Mesenchymal stem cell (in vitro differentiated cells and primary cell): ENCODE data around the gene SERGEF.

Experiments
- DNase-seq: peaks from one replicate; pipeline ENCODE4 v3.0.0-alpha.2; 2013
- H2AFZ ChIP-seq: one replicate; pipeline ENCODE4 v1.6.1; 2013; ENCODE audit warnings: low read depth, mild to moderate bottlenecking, control low read depth, inconsistent platforms, low read length, moderate library complexity
- H2AK5ac ChIP-seq: 2 replicates; pipeline ENCODE4 v1.6.1; 2013; ENCODE audit warnings: low read length, moderate library complexity, mild to moderate bottlenecking, inconsistent platforms; ENCODE audit not compliant: severe bottlenecking
- H2BK120ac ChIP-seq: one replicate; pipeline ENCODE4 v1.6.1; 2013; ENCODE audit warnings: low read depth, mild to moderate bottlenecking, inconsistent platforms, low read length, moderate library complexity
- H2BK12ac ChIP-seq, 2 experiments: one replicate each; pipeline ENCODE4 v1.6.1; 2013; ENCODE audit warnings: inconsistent platforms in 2 of 2, low read length in 2 of 2, mild to moderate bottlenecking in 2 of 2, moderate library complexity in 2 of 2, control low read depth in 1 of 2
- H2BK15ac ChIP-seq: one replicate; pipeline ENCODE4 v1.6.1; 2013; ENCODE audit warnings: mild to moderate bottlenecking, low read depth, inconsistent platforms; ENCODE audit not compliant: poor library complexity, severe bottlenecking
- H2BK5ac ChIP-seq: 2 replicates; pipeline ENCODE4 v1.6.1; 2013; ENCODE audit warnings: low read depth, mild to moderate bottlenecking, low read length, control low read depth, inconsistent platforms; ENCODE audit not compliant: poor library complexity, severe bottlenecking
- H3K14ac ChIP-seq, 2 experiments: one replicate each; pipeline ENCODE4 v1.6.1; 2013; ENCODE audit warnings: inconsistent platforms in 2 of 2, low read length in 2 of 2, control low read depth in 1 of 2, mild to moderate bottlenecking in 1 of 2, moderate library complexity in 1 of 2
- H3K18ac ChIP-seq, 2 experiments: one replicate each; pipeline ENCODE4 v1.6.1; 2013; ENCODE audit warnings: inconsistent platforms in 2 of 2, low read length in 2 of 2, control low read depth in 1 of 2, low read depth in 1 of 2, mild to moderate bottlenecking in 1 of 2
- H3K23ac ChIP-seq, 2 experiments: one replicate each; pipeline ENCODE4 v1.6.1; 2013; ENCODE audit warnings: inconsistent platforms in 2 of 2, low read length in 2 of 2, mild to moderate bottlenecking in 2 of 2, moderate library complexity in 2 of 2, control low read depth in 1 of 2
- H3K27ac ChIP-seq: 2 replicates; pipeline ENCODE4 v1.5.1; 2013; ENCODE audit warnings: mild to moderate bottlenecking, moderate library complexity, low read length, control low read depth, inconsistent platforms; ENCODE audit not compliant: poor library complexity, severe bottlenecking
- H3K27me3 ChIP-seq, 2 experiments: 2 replicates each; pipeline versions ENCODE4 v1.6.1 to v1.7.0; 2013; ENCODE audit warnings: low read length in 2 of 2, mild to moderate bottlenecking in 2 of 2, moderate library complexity in 2 of 2, control low read depth in 1 of 2, inconsistent platforms in 1 of 2; ENCODE audit not compliant: control insufficient read depth in 1 of 2, insufficient read depth in 1 of 2
- H3K36me3 ChIP-seq, 2 experiments: 2 replicates each; pipeline versions ENCODE4 v1.6.1 to v1.7.0; 2013; ENCODE audit warnings: low read length in 2 of 2, control low read depth in 1 of 2, inconsistent platforms in 1 of 2, low read depth in 1 of 2, mild to moderate bottlenecking in 1 of 2; ENCODE audit not compliant: insufficient read depth in 2 of 2, control insufficient read depth in 1 of 2
- H3K4ac ChIP-seq, 2 experiments: one replicate each; pipeline ENCODE4 v1.6.1; 2013; ENCODE audit warnings: inconsistent platforms in 2 of 2, low read length in 2 of 2, mild to moderate bottlenecking in 2 of 2, moderate library complexity in 2 of 2, control low read depth in 1 of 2, low read depth in 1 of 2
- H3K4me1 ChIP-seq: 2 replicates; pipeline ENCODE4 v1.6.1; 2013; ENCODE audit warnings: low read depth, low read length, control low read depth; ENCODE audit not compliant: control insufficient read depth, insufficient read depth
- H3K4me2 ChIP-seq: 2 replicates; pipeline ENCODE4 v1.6.1; 2013; ENCODE audit warnings: low read length, mild to moderate bottlenecking, inconsistent platforms; ENCODE audit not compliant: poor library complexity, severe bottlenecking
- H3K4me3 ChIP-seq, 2 experiments: 2 replicates each; pipeline versions ENCODE4 v1.5.1 to v1.7.0; 2013; ENCODE audit warnings: low read length in 2 of 2, mild to moderate bottlenecking in 2 of 2, control low read depth in 1 of 2, low read depth in 1 of 2; ENCODE audit not compliant: insufficient read depth in 1 of 2
- H3K79me1 ChIP-seq: replicated peaks from 2 replicates; pipeline ENCODE4 v1.6.1; 2013; ENCODE audit warnings: mild to moderate bottlenecking, control low read depth, low read length, inconsistent platforms; ENCODE audit not compliant: poor library complexity, severe bottlenecking
- H3K9ac ChIP-seq: 2 replicates; pipeline ENCODE4 v1.7.0; 2013; ENCODE audit warnings: mild to moderate bottlenecking, low read length, moderate library complexity
- H3K9me3 ChIP-seq: 2 replicates; pipeline ENCODE4 v1.7.0; 2013; ENCODE audit warnings: mild to moderate bottlenecking, low read length; ENCODE audit not compliant: control insufficient read depth
- H4K8ac ChIP-seq: one replicate; pipeline ENCODE4 v1.6.1; 2013; ENCODE audit warnings: inconsistent platforms, mild to moderate bottlenecking, low read length, moderate library complexity
- H4K91ac ChIP-seq: one replicate; pipeline ENCODE4 v1.6.1; 2013; ENCODE audit warnings: mild to moderate bottlenecking, low read length, inconsistent platforms
- WGBS: methylation state at CpG from one replicate; pipeline ENCODE4 v1.1.7; 2013; ENCODE audit warnings: mixed read lengths; 5-methylcytosine and 5-hydroxymethylcytosine counted together

SERGEF gene

GRCh38 chr11:17762309-17762974 is 250.4 kb downstream of the SERGEF start:
- Histone ChIP-seq H3K23ac (no peak overlapping the region), H3K14ac (no peak overlapping the region), H3K9ac (no peak overlapping the region), H3K4me3 (no peak overlapping the region), H2AFZ (no peak overlapping the region), H3K18ac (no peak overlapping the region), H3K36me3 (no peaks in the 10 kb centered on the region), H3K4ac (no peak overlapping the region), H3K4me1 (peaks cover 4% of the 10 kb centered on the region), H3K9me3 (peaks cover 9% of the 10 kb centered on the region), H3K4me2 (no peak overlapping the region), H3K27ac (no peak overlapping the region), H2BK120ac (no peak overlapping the region), H2BK12ac (no peak overlapping the region), H2BK5ac (no peak overlapping the region), H2AK5ac (no peak overlapping the region), H2BK15ac (no peak overlapping the region), H4K8ac (no peak overlapping the region), H3K79me1 (no peaks in the 10 kb centered on the region), H3K27me3 (peaks cover 30 to 50% of the 10 kb centered on the region in 2 experiments), H4K91ac (no peak overlapping the region)
- 88% methylated on average over 17 of the region's 17 CpGs for WGBS
- no peak for DNase-seq

GRCh38 chr11:17760102-17761029 is 252.5 kb downstream of the SERGEF start:
- H3K27ac ChIP-seq: no peak overlapping the region
- H3K23ac ChIP-seq: no peak overlapping the region
- no peak overlapping the region for H2BK5ac ChIP-seq
- no peak overlapping the region for H3K4me3 ChIP-seq
- no peak overlapping the region for H2BK12ac ChIP-seq
- H3K4me2 ChIP-seq: no peak overlapping the region
- H3K36me3 ChIP-seq: no peaks in the 10 kb centered on the region
- H3K14ac ChIP-seq: no peak overlapping the region
- no peak overlapping the region for H2AFZ ChIP-seq
- H3K4me1 ChIP-seq: peaks cover 4% of the 10 kb centered on the region
- peak; percentile 41 for DNase-seq
- H4K8ac ChIP-seq: no peak overlapping the region
- 53% methylated on average over 21 of the region's 23 CpGs for WGBS
- H3K9me3 ChIP-seq: peaks cover 9% of the 10 kb centered on the region
- H3K27me3 ChIP-seq: peaks cover 23 to 61% of the 10 kb centered on the region in 2 experiments
- no peak overlapping the region for H2BK15ac ChIP-seq
- no peak overlapping the region for H2BK120ac ChIP-seq
- H3K79me1 ChIP-seq: no peaks in the 10 kb centered on the region
- no peak overlapping the region for H3K4ac ChIP-seq
- no peak overlapping the region for H4K91ac ChIP-seq
- no peak overlapping the region for H3K9ac ChIP-seq
- no peak overlapping the region for H2AK5ac ChIP-seq
- H3K18ac ChIP-seq: peak overlapping the region in 1 of 2 experiments; percentile 25

GRCh38 chr11:17755891-17756290 is 257.0 kb downstream of the SERGEF start:
- Histone ChIP-seq H2BK12ac (no peak overlapping the region), H3K9me3 (peaks cover 9% of the 10 kb centered on the region), H2AFZ (no peak overlapping the region), H3K23ac (no peak overlapping the region), H3K27ac (no peak overlapping the region), H2BK120ac (no peak overlapping the region), H3K36me3 (no peaks in the 10 kb centered on the region), H2AK5ac (no peak overlapping the region), H2BK15ac (no peak overlapping the region), H2BK5ac (no peak overlapping the region), H3K4me2 (no peak overlapping the region), H3K14ac (no peak overlapping the region), H3K4me1 (no peaks in the 10 kb centered on the region), H3K4me3 (no peak overlapping the region), H3K18ac (no peak overlapping the region), H3K9ac (no peak overlapping the region), H3K4ac (no peak overlapping the region), H3K27me3 (peaks cover 14 to 72% of the 10 kb centered on the region in 2 experiments), H4K8ac (no peak overlapping the region), H3K79me1 (no peaks in the 10 kb centered on the region), H4K91ac (no peak overlapping the region)
- DNase-seq: no peak
- WGBS: 76% methylated on average over 3 of the region's 3 CpGs

- H2AK5ac ChIP-seq: no peak overlapping the region
- H3K4me3 ChIP-seq: no peak overlapping the region
- H3K27ac ChIP-seq: no peak overlapping the region
- no peak overlapping the region for H2AFZ ChIP-seq
- no peaks in the 10 kb centered on the region for H3K4me1 ChIP-seq
- H2BK5ac ChIP-seq: no peak overlapping the region
- no peak overlapping the region for H3K4ac ChIP-seq
- DNase-seq: no peak
- no peak overlapping the region for H4K91ac ChIP-seq
- no peak overlapping the region for H3K9ac ChIP-seq
- H2BK15ac ChIP-seq: no peak overlapping the region
- no peak overlapping the region for H2BK12ac ChIP-seq
- H3K27me3 ChIP-seq: peaks cover 19 to 90% of the 10 kb centered on the region in 2 experiments
- H3K36me3 ChIP-seq: no peaks in the 10 kb centered on the region
- 84% methylated on average over 10 of the region's 10 CpGs for WGBS
- H2BK120ac ChIP-seq: no peak overlapping the region
- no peak overlapping the region for H4K8ac ChIP-seq
- no peak overlapping the region for H3K23ac ChIP-seq
- H3K9me3 ChIP-seq: peaks cover 6% of the 10 kb centered on the region
- H3K14ac ChIP-seq: no peak overlapping the region
- H3K79me1 ChIP-seq: no peaks in the 10 kb centered on the region
- H3K18ac ChIP-seq: no peak overlapping the region
- no peak overlapping the region for H3K4me2 ChIP-seq
Measured at GRCh38 chr11:17753641-17754040, 259.2 kb downstream of the SERGEF start.
